Kidney (tissue), 14 donors: ENCODE data around the gene COMTD1. TPM values are rescaled to one million over a fixed set of nuclear protein-coding genes. Genes with fewer than 3 reads are reported as not detected.

Experiments used
- DNase-seq, 5 donors: peaks; one replicate each; pipeline ENCODE4 v3.0.0-alpha.2; 2013 to 2020
- FAIRE-seq: peaks from 2 replicates; lab custom pipeline; 2012; peaks lifted over from hg19 to GRCh38; lab: Jason Lieb, UNC
- H3K27ac ChIP-seq, 2 donors: one replicate each; pipeline ENCODE4 v1.7.0; 2013; ENCODE audit warnings: low read depth in 2 of 2, low read length in 2 of 2, inconsistent platforms in 1 of 2
- H3K27me3 ChIP-seq: one replicate; pipeline ENCODE4 v1.7.1; 2013; ENCODE audit warnings: low read length, inconsistent platforms; ENCODE audit not compliant: control insufficient read depth, insufficient read depth
- H3K36me3 ChIP-seq, 3 donors: one replicate each; pipeline versions ENCODE4 v1.7.0 to v1.7.1; 2013; ENCODE audit warnings: low read length in 3 of 3, control low read depth in 1 of 3, inconsistent platforms in 1 of 3; ENCODE audit not compliant: insufficient read depth in 3 of 3, control insufficient read depth in 2 of 3
- H3K4me1 ChIP-seq, 3 donors: one replicate each; pipeline versions ENCODE4 v1.7.0 to v1.7.1; 2013; ENCODE audit warnings: low read length in 3 of 3, inconsistent platforms in 1 of 3, low read depth in 1 of 3; ENCODE audit not compliant: control insufficient read depth in 2 of 3, insufficient read depth in 2 of 3
- H3K4me3 ChIP-seq, 3 donors: one replicate each; pipeline versions ENCODE4 v1.7.0 to v1.8.1; 2013; ENCODE audit warnings: low read length in 3 of 3, control low read depth in 1 of 3, inconsistent platforms in 1 of 3
- H3K9ac ChIP-seq, 3 donors: one replicate each; pipeline versions ENCODE4 v1.7.0 to v1.7.1; 2013; ENCODE audit warnings: low read length in 3 of 3, control low read depth in 1 of 3, inconsistent platforms in 1 of 3
- H3K9me3 ChIP-seq, 3 donors: one replicate each; pipeline versions ENCODE4 v1.7.0 to v1.7.1; 2013; ENCODE audit warnings: low read length in 3 of 3, control low read depth in 1 of 3, inconsistent platforms in 1 of 3; ENCODE audit not compliant: control insufficient read depth in 2 of 3, insufficient read depth in 1 of 3
- CTCF ChIP-seq: IDR thresholded peaks from 3 replicates; pipeline ENCODE4 v1.5.1; 2012; ENCODE audit warnings: mild to moderate bottlenecking, moderate library complexity, borderline replicate concordance; ENCODE audit not compliant: insufficient read depth; ENCODE audit errors: extremely low read depth
- intact Hi-C: fragments of 100-400 bp; cut with DNase I; formaldehyde crosslinking; loops from one replicate; pipeline ENCODE4 v1.11.1; 2022
- polyA plus RNA-seq: library from polyadenylated mRNA; stranded (reverse); fragments of 350-450 nt; fragmentation: Illumina TruSeq; extraction: RNeasy Lipid Tissue Mini Kit (QIAGEN cat#74804); gene quantifications from one replicate; pipeline ENCODE4 v1.2.3, GENCODE V29; 2014; ENCODE audit warnings: low read depth, low replicate concordance; ENCODE audit not compliant: insufficient read depth
- total RNA-seq: library from RNA; stranded (reverse); fragmentation: NEBNext Ultra II Directional; extraction: Animal tissue kit (Norgen Biotek cat#: 25700); gene quantifications from one replicate; pipeline ENCODE4 v1.2.1, GENCODE V29; 2021
- donor health status: control.
- donor health status: control.
- donor health status: control.
- donor health status: control.
- donor health status: control.
- donor health status: DM: yes; HTN: yes; CAD: no.
- donor health status: Normal renal cell carcinoma (clear cell type).

COMTD1 gene
- total and polyA plus RNA-seq, 2 donors from 2014 or later = 26.6 to 65.3 TPM

- Histone ChIP-seq H3K9ac (no peak overlapping the region), H3K36me3 (no peaks in the 10 kb centered on the region), H3K27ac (peak overlapping the region; percentile 48 to 60), H3K4me1 (peaks cover 3 to 8% (median 6%) of the 10 kb centered on the region in 3 donors), H3K9me3 (no peaks in the 10 kb centered on the region), H3K27me3 (no peaks in the 10 kb centered on the region), H3K4me3 (peak overlapping the region in 1 of 3 donors; percentile 32)
- DNase-seq (peak in 2 of 5 donors; percentile 86), FAIRE-seq (no peak)
- no peak for TF ChIP-seq CTCF
- intact Hi-C loops = no loop called here
These were observed 47.4 kb upstream of the COMTD1 start for GRCh38 chr10:75283078-75283670.

- Histone ChIP-seq H3K27me3 (no peaks in the 10 kb centered on the region), H3K36me3 (no peaks in the 10 kb centered on the region), H3K4me1 (peaks cover 3 to 8% (median 6%) of the 10 kb centered on the region in 3 donors), H3K27ac (no peak overlapping the region), H3K9me3 (no peaks in the 10 kb centered on the region), H3K4me3 (no peak overlapping the region), H3K9ac (no peak overlapping the region)
- intact Hi-C loops = no loop called here
- DNase-seq (no peak), FAIRE-seq (no peak)
- no peak for TF ChIP-seq CTCF
These were observed 46.2 kb upstream of the COMTD1 start for GRCh38 chr10:75281974-75282373.

- no peaks in the 10 kb centered on the region for H3K27me3 ChIP-seq
- no peaks in the 10 kb centered on the region for H3K36me3 ChIP-seq
- no peak overlapping the region for H3K4me3 ChIP-seq
- FAIRE-seq (no peak), DNase-seq (peak in 2 of 5 donors; percentile 44 to 72)
- H3K9me3 ChIP-seq = no peaks in the 10 kb centered on the region
- intact Hi-C loops = no loop called here
- peaks cover 3 to 8% (median 6%) of the 10 kb centered on the region in 3 donors for H3K4me1 ChIP-seq
- H3K9ac ChIP-seq = no peak overlapping the region
- no peak overlapping the region for H3K27ac ChIP-seq
- no peak for TF ChIP-seq CTCF
These were observed 44.5 kb upstream of the COMTD1 start for GRCh38 chr10:75280236-75280635.
